Suprapubic skin (tissue), 4 donors: ENCODE measurements around the gene HERC2. TPM values are rescaled to one million over a fixed set of nuclear protein-coding genes. Genes with fewer than 3 reads are reported as not detected.
"Not testable (repeated sequence)": the region's sequence is repeated elsewhere in the genome, so short reads cannot be mapped to it uniquely, and the experiment has no call there.

ENCODE experiments used
- DNase-seq, 2 donors: peaks; one replicate each; pipeline ENCODE4 v3.0.0-alpha.2; 2019; ENCODE audit warnings: low spot score in 2 of 2
- H3K27ac ChIP-seq: fragments of 200-600 bp; sonication (generic); one replicate; pipeline ENCODE4 v1.5.1; 2019
- H3K27me3 ChIP-seq: fragments of 200-600 bp; sonication (generic); one replicate; pipeline ENCODE4 v1.5.1; 2019
- H3K36me3 ChIP-seq: fragments of 200-600 bp; sonication (generic); one replicate; pipeline ENCODE4 v1.5.1; 2019
- H3K4me1 ChIP-seq: fragments of 200-600 bp; sonication (generic); one replicate; pipeline ENCODE4 v1.5.1; 2019
- H3K4me3 ChIP-seq: fragments of 200-600 bp; sonication (generic); one replicate; pipeline ENCODE4 v1.5.1; 2019; ENCODE audit warnings: mild to moderate bottlenecking
- H3K9me3 ChIP-seq: fragments of 200-600 bp; sonication (generic); one replicate; pipeline ENCODE4 v1.5.1; 2019
- CTCF ChIP-seq, 2 donors: fragments of 200-600 bp in 1 of 2; fragments of 450-650 bp in 1 of 2; sonication (generic) in 1 of 2; IDR thresholded peaks; one replicate each; pipeline ENCODE4 v1.5.1; 2016 to 2019; ENCODE audit warnings: antibody characterized with exemption in 2 of 2, mild to moderate bottlenecking in 1 of 2, moderate library complexity in 1 of 2
- EP300 ChIP-seq: sonication (generic); formaldehyde crosslinking; IDR thresholded peaks from one replicate; pipeline ENCODE4 v1.6.1; 2017; ENCODE audit warnings: antibody characterized with exemption
- POLR2A ChIP-seq, 2 donors: fragments of 450-650 bp; IDR thresholded peaks; one replicate each; pipeline ENCODE4 v1.6.1; 2017; ENCODE audit warnings: antibody characterized with exemption in 2 of 2, mild to moderate bottlenecking in 2 of 2, moderate library complexity in 2 of 2
- POLR2AphosphoS5 ChIP-seq, 3 donors: sonication (generic); formaldehyde crosslinking; IDR thresholded peaks; one replicate each; pipeline ENCODE4 v1.6.1; 2017; ENCODE audit warnings: antibody characterized with exemption in 3 of 3
- WGBS: methylation state at CpG from one replicate; pipeline ENCODE4 v1.1.5; 2018; 5-methylcytosine and 5-hydroxymethylcytosine counted together
- total RNA-seq, 4 donors: library from RNA; depleted of rRNA; stranded (reverse); fragments of >200 nt; gene quantifications; one replicate each; pipeline ENCODE4 v1.1.0, GENCODE V29; 2016

The HERC2 gene
- total RNA-seq, 4 donors from 2014 or later, result 45.2 to 111 (median 73.8) TPM

DNA sequence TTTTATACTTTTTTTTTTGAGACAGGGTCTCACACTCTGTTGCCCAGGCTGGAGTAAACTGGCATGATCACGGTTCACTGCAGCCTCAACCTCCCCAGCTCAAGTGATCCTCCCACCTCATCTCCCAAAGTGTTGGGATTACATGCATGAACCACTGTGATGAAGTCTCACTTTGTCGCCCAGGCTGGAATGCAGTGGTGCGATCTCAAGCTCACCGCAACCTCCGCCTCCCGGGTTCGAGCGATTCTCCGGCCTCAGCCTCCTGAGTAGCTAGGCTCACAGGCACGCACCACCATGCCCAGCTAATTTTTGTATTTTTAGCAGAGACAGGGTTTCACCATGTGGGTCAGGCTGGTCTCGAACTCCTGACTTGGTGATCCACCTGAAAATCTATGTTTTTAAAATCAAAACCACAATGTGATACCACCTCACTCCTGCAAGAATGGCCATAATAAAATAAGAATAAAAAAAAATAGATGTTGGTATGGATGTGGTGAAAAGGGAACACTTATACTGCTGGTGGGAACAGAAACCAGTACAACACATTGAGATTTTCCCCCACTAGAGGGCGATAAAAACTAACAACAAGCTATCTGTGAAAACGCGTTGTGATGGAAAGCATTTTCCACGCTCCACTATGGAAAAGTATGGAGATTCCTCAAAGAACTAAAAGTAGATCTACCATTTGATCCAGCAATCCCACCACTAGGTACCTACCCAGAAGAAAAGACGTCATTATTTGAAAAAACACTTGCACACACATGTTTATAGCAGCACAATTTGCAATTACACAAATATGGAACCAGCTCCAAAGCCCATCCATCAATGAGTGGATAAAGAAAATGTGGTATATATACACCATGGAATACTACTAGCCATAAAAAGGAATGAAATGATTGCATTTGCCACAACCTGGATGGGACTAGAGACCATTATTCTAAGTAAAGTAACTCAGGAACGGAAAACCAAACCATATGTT is 196.0 kb downstream of the HERC2 start:
- DNase-seq, result peak in 1 of 2 donors; percentile 66
- Histone ChIP-seq H3K27me3 (no peaks in the 10 kb centered on the region), H3K27ac (no peak overlapping the region), H3K36me3 (peaks cover 37% of the 10 kb centered on the region), H3K4me1 (peaks cover 7% of the 10 kb centered on the region), H3K4me3 (no peak overlapping the region), H3K9me3 (no peaks in the 10 kb centered on the region)
- 69% methylated on average over 17 of the region's 17 CpGs for WGBS
- TF ChIP-seq POLR2A (IDR thresholded peaks at IDR 0.05) (no peak), CTCF (IDR thresholded peaks at IDR 0.05) (peak; percentile 6 to 52)

DNA sequence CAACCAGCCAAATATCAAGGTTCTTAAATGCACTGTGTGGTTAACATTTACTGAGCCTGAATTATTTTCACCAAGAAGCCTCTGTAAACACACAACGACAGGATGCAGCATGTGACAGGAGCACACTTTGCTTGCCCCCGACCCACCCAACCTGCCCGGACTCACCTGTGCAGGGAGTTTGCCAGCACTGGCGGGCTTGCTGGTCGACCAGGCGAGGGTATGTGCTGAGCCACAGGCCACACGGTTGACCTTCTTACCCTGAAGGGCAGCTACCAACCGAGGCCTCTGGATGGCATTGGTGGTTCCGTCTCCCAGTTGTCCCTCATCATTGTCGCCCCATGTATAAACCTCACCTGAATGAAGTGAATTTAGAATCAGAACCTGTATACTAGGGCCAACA is 197.1 kb downstream of the HERC2 start:
- TF ChIP-seq POLR2A (IDR thresholded peaks at IDR 0.05), result no peak
- TF ChIP-seq EP300, result no peak
- TF ChIP-seq CTCF (IDR thresholded peaks at IDR 0.05), result no peak
- TF ChIP-seq POLR2AphosphoS5 (IDR thresholded peaks at IDR 0.05), result no peak
- peaks cover 7% of the 10 kb centered on the region for H3K4me1 ChIP-seq
- WGBS, result 90% methylated on average over 2 of the region's 10 CpGs
- no peaks in the 10 kb centered on the region for H3K27me3 ChIP-seq
- H3K4me3 ChIP-seq, result no peak overlapping the region
- no peaks in the 10 kb centered on the region for H3K9me3 ChIP-seq
- peaks cover 38% of the 10 kb centered on the region for H3K36me3 ChIP-seq
- H3K27ac ChIP-seq, result no peak overlapping the region
- peak in 1 of 2 donors; percentile 60 for DNase-seq

- TF ChIP-seq EP300 (no peak), POLR2AphosphoS5 (IDR thresholded peaks at IDR 0.05) (no peak), CTCF (IDR thresholded peaks at IDR 0.05) (peak; percentile 29 to 60), POLR2A (IDR thresholded peaks at IDR 0.05) (no peak)
- Histone ChIP-seq H3K4me3 (no peak overlapping the region), H3K27ac (no peak overlapping the region), H3K36me3 (peaks cover 44% of the 10 kb centered on the region), H3K27me3 (no peaks in the 10 kb centered on the region), H3K9me3 (no peaks in the 10 kb centered on the region), H3K4me1 (peaks cover 7% of the 10 kb centered on the region)
- WGBS, result 24% methylated on average over 6 of the region's 6 CpGs
- peak in 1 of 2 donors; percentile 86 for DNase-seq
Observed at GRCh38 chr15:28123408-28124023, 198.5 kb downstream of the HERC2 start.

GRCh38 chr15:28122038-28122949 is 199.7 kb downstream of the HERC2 start:
- Histone ChIP-seq H3K36me3 (peaks cover 56% of the 10 kb centered on the region), H3K4me1 (peaks cover 7% of the 10 kb centered on the region), H3K27me3 (no peaks in the 10 kb centered on the region), H3K4me3 (no peak overlapping the region), H3K9me3 (no peaks in the 10 kb centered on the region), H3K27ac (no peak overlapping the region)
- 90% methylated on average over 23 of the region's 28 CpGs for WGBS
- peak in 1 of 2 donors; percentile 72 for DNase-seq
- TF ChIP-seq POLR2AphosphoS5 (IDR thresholded peaks at IDR 0.05) (no peak), EP300 (no peak), POLR2A (IDR thresholded peaks at IDR 0.05) (no peak), CTCF (IDR thresholded peaks at IDR 0.05) (no peak)

DNA sequence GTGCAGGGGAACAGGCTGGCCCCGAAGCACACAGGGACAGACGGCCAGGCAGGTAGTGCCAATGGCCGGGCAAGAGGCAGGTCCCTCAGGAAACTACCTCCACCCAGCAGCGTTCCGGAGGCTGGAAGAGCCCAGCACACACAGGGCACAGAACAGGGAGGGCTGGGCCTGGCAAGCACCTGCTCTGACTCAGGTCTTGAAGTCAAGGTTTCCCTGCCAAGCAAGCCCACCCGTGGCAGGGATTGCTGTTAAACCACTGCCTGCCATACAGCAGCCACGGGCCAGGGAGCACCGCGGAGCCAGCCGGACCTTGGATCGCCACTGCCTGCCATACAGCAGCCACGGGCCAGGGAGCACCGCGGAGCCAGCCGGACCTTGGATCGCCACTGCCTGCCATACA is 200.4 kb downstream of the HERC2 start:
- DNase-seq, result peak in 1 of 2 donors; percentile 63

More for the DNA sequence above, 200.4 kb downstream of the HERC2 start:
- not testable (repeated sequence) for H3K27me3 ChIP-seq, H3K4me3 ChIP-seq, H3K27ac ChIP-seq, H3K4me1 ChIP-seq, H3K9me3 ChIP-seq
- peaks cover 60% of the 10 kb centered on the region for H3K36me3 ChIP-seq
- 93% methylated on average over 7 of the region's 16 CpGs for WGBS
